Esophagus muscularis mucosa (tissue), 4 donors: ENCODE data around the gene PPM1M. TPM values are rescaled to one million over a fixed set of nuclear protein-coding genes. Genes with fewer than 3 reads are reported as not detected.

Source experiments
- DNase-seq: peaks from one replicate; pipeline ENCODE4 v3.0.0-alpha.2; 2017; ENCODE audit errors: extremely low spot score
- H3K27ac ChIP-seq, 4 donors: fragments of 200-600 bp; sonication (generic); replicated peaks in 1 of 4; 1 replicate in 3 of 4; 2 replicates in 1 of 4; pipeline ENCODE4 v1.5.1; 2016 to 2019; ENCODE audit warnings: mild to moderate bottlenecking in 1 of 4
- H3K27me3 ChIP-seq, 4 donors: fragments of 200-600 bp; sonication (generic); one replicate each; pipeline versions ENCODE4 v1.5.1 to v1.6.0; 2016 to 2019
- H3K36me3 ChIP-seq, 4 donors: fragments of 200-600 bp; sonication (generic); one replicate each; pipeline ENCODE4 v1.5.1; 2016 to 2019
- H3K4me1 ChIP-seq, 4 donors: fragments of 200-600 bp; sonication (generic); one replicate each; pipeline ENCODE4 v1.5.1; 2016 to 2019
- H3K4me3 ChIP-seq, 4 donors: fragments of 200-600 bp; sonication (generic); 1 replicate in 2 of 4; 2 replicates in 2 of 4; pipeline ENCODE4 v1.5.1; 2016 to 2019; ENCODE audit warnings: mild to moderate bottlenecking in 4 of 4, moderate library complexity in 1 of 4
- H3K9me3 ChIP-seq, 4 donors: fragments of 200-600 bp; sonication (generic); 1 replicate in 3 of 4; 2 replicates in 1 of 4; pipeline ENCODE4 v1.5.1; 2016 to 2019
- CTCF ChIP-seq, 3 experiments: fragments of 200-600 bp in 2 of 3; fragments of 450-650 bp in 1 of 3; sonication (generic) in 2 of 3; IDR thresholded peaks; one replicate each; pipeline ENCODE4 v1.5.1; 2017 to 2019; ENCODE audit warnings: antibody characterized with exemption in 3 of 3, mild to moderate bottlenecking in 2 of 3, moderate library complexity in 1 of 3
- EP300 ChIP-seq: sonication (generic); formaldehyde crosslinking; IDR thresholded peaks from one replicate; pipeline ENCODE4 v1.6.1; 2017; ENCODE audit warnings: antibody characterized with exemption
- POLR2A ChIP-seq: fragments of 450-650 bp; IDR thresholded peaks from one replicate; pipeline ENCODE4 v1.6.1; 2017; ENCODE audit warnings: antibody characterized with exemption, moderate library complexity, mild to moderate bottlenecking, low read depth
- POLR2AphosphoS5 ChIP-seq, 2 donors: sonication (generic); formaldehyde crosslinking; IDR thresholded peaks; one replicate each; pipeline ENCODE4 v1.6.1; 2017; ENCODE audit warnings: antibody characterized with exemption in 2 of 2
- WGBS: methylation state at CpG from one replicate; pipeline ENCODE4 v1.1.5; 2018; 5-methylcytosine and 5-hydroxymethylcytosine counted together
- intact Hi-C: fragments of 100-400 bp; cut with DNase I; formaldehyde crosslinking; loops from one replicate; pipeline ENCODE4 v1.15.1; 2023
- total RNA-seq, 4 donors: library from RNA; depleted of rRNA; stranded (reverse); fragments of >200 nt; gene quantifications; one replicate each; pipeline versions ENCODE4 v1.1.0 to v1.2.1, GENCODE V29; 2016

PPM1M gene
- total RNA-seq, 4 donors from 2014 or later: 24.1 to 35.7 (median 32.4) TPM

- H3K36me3 ChIP-seq: peaks cover 62 to 91% (median 86%) of the 10 kb centered on the region in 4 donors
- H3K27ac ChIP-seq: no peak overlapping the region
- no peaks in the 10 kb centered on the region for H3K27me3 ChIP-seq
- intact Hi-C loops: no loop called here
- TF ChIP-seq EP300 (no peak), POLR2A (no peak), CTCF (IDR thresholded peaks at IDR 0.05) (no peak), POLR2AphosphoS5 (IDR thresholded peaks at IDR 0.05) (no peak)
- DNase-seq: no peak
- H3K4me3 ChIP-seq: no peak overlapping the region
- no peaks in the 10 kb centered on the region for H3K9me3 ChIP-seq
- peaks cover 31 to 35% (median 34%) of the 10 kb centered on the region in 4 donors for H3K4me1 ChIP-seq
- WGBS: 83% methylated on average over 1 of the region's 1 CpG
Observed at GRCh38 chr3:52203701-52204100, 41.9 kb upstream of the PPM1M start.

- H3K27ac ChIP-seq: no peak overlapping the region
- H3K36me3 ChIP-seq: peaks cover 70 to 94% (median 91%) of the 10 kb centered on the region in 4 donors
- peaks cover 23 to 27% (median 26%) of the 10 kb centered on the region in 4 donors for H3K4me1 ChIP-seq
- intact Hi-C loops: no loop called here
- 69% methylated on average over 10 of the region's 10 CpGs for WGBS
- H3K9me3 ChIP-seq: no peaks in the 10 kb centered on the region
- DNase-seq: no peak
- no peak overlapping the region for H3K4me3 ChIP-seq
- no peaks in the 10 kb centered on the region for H3K27me3 ChIP-seq
- TF ChIP-seq CTCF (IDR thresholded peaks at IDR 0.05): no peak
- TF ChIP-seq POLR2A: no peak
- no peak for TF ChIP-seq POLR2AphosphoS5 (IDR thresholded peaks at IDR 0.05)
- no peak for TF ChIP-seq EP300
Observed at GRCh38 chr3:52204337-52205073, 41.1 kb upstream of the PPM1M start.

- Histone ChIP-seq H3K4me1 (peaks cover 13 to 18% (median 15%) of the 10 kb centered on the region in 4 donors), H3K9me3 (no peaks in the 10 kb centered on the region), H3K4me3 (no peak overlapping the region), H3K27me3 (no peaks in the 10 kb centered on the region), H3K27ac (no peak overlapping the region), H3K36me3 (peaks cover 82 to 100% (median 96%) of the 10 kb centered on the region in 4 donors)
- TF ChIP-seq EP300: no peak
- TF ChIP-seq POLR2A: no peak
- no peak for TF ChIP-seq CTCF (IDR thresholded peaks at IDR 0.05)
- no peak for TF ChIP-seq POLR2AphosphoS5 (IDR thresholded peaks at IDR 0.05)
- DNase-seq: no peak
- 84% methylated on average over 6 of the region's 6 CpGs for WGBS
- intact Hi-C loops: no loop called here
Observed at GRCh38 chr3:52205727-52206372, 39.7 kb upstream of the PPM1M start.

GRCh38 chr3:52208556-52208955, 37.0 kb upstream of the PPM1M start:
- Histone ChIP-seq H3K4me1 (no peaks in the 10 kb centered on the region), H3K27me3 (no peaks in the 10 kb centered on the region), H3K27ac (no peak overlapping the region), H3K36me3 (peaks cover 96 to 100% (median 100%) of the 10 kb centered on the region in 4 donors), H3K9me3 (no peaks in the 10 kb centered on the region), H3K4me3 (no peak overlapping the region)
- 96% methylated on average over 4 of the region's 4 CpGs for WGBS
- TF ChIP-seq POLR2A (no peak), POLR2AphosphoS5 (IDR thresholded peaks at IDR 0.05) (no peak), EP300 (no peak), CTCF (IDR thresholded peaks at IDR 0.05) (no peak)
- intact Hi-C loops: no loop called here
- DNase-seq: no peak
